22Rv1 (cell line): ENCODE data around the gene MSI2.

Experiments
- H3K27ac ChIP-seq: fragments of 450-650 bp; 2 replicates; pipeline ENCODE4 v1.5.1; 2017
- CTCF ChIP-seq: fragments of 450-650 bp; IDR thresholded peaks from 2 replicates; pipeline ENCODE4 v1.5.1; 2017; ENCODE audit warnings: mild to moderate bottlenecking
- ZFX ChIP-seq: fragments of 450-650 bp; IDR thresholded peaks from 2 replicates; pipeline ENCODE4 v1.6.1; 2017; ENCODE audit warnings: antibody characterized with exemption, borderline replicate concordance

The MSI2 gene

GRCh38 chr17:57516290-57517230 lies 260.2 kb downstream of the MSI2 start:
- no peak for TF ChIP-seq ZFX
- TF ChIP-seq CTCF, result no peak
- no peak overlapping the region for H3K27ac ChIP-seq

DNA sequence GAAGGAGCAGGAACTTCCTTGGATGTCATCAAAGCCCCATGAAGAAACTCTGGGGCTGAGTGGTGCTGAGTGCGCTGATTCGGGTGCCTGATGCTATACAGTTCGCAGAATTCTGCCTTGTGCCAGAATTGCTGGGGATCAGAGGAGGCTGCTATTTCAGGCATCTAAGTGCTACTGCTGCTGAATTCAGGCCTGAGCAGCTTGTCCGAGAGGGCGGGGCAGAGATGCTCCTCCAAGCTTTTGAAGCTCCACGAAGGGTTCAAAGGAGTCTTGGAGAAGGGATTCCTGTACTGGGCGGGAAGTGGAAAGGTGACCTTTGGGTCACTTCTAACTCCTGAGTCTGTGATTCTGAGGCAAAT lies 260.9 kb downstream of the MSI2 start:
- no peak overlapping the region for H3K27ac ChIP-seq
- TF ChIP-seq CTCF (no peak), ZFX (no peak)

GRCh38 chr17:57517632-57518456 lies 261.5 kb downstream of the MSI2 start:
- no peak overlapping the region for H3K27ac ChIP-seq
- TF ChIP-seq ZFX, result no peak
- TF ChIP-seq CTCF, result no peak

GRCh38 chr17:57518587-57519581 lies 262.6 kb downstream of the MSI2 start:
- TF ChIP-seq ZFX (no peak), CTCF (no peak)
- H3K27ac ChIP-seq, result no peak overlapping the region

DNA sequence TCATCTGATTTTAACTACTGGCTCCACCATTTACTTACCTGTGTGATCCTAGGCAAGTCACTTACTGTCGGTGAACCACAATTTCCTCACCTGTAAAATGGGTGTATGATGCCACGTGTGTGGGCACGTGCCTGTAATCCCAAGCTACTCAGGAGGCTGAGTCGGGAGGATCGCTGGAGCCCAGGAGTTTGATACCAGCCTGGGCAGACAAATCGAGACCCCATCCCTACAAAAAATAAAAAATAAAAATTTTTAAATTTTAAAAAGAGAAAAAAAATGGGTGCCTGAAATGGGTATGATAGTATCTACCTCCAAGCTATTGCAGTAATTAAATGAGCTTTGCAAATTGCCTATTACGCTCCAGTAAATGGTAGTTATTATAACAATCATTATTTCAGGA lies 263.5 kb downstream of the MSI2 start:
- TF ChIP-seq CTCF (no peak), ZFX (no peak)
- H3K27ac ChIP-seq, result no peak overlapping the region

- TF ChIP-seq CTCF, result no peak
- TF ChIP-seq ZFX, result no peak
- no peak overlapping the region for H3K27ac ChIP-seq
Measured at GRCh38 chr17:57521606-57522005, 265.3 kb downstream of the MSI2 start.
